HepG2 (cell line): ENCODE measurements around the gene RIPK1. TPM values are rescaled to one million over a fixed set of nuclear protein-coding genes. Genes with fewer than 3 reads are reported as not detected.

Source experiments
- CBX5 ChIP-seq: sonication (generic); formaldehyde crosslinking; IDR thresholded peaks from 2 replicates; pipeline ENCODE4 v1.4.0; 2020; ENCODE audit warnings: missing genetic modification reagents, borderline replicate concordance
- CHD2 ChIP-seq: IDR thresholded peaks from 2 replicates; pipeline ENCODE4 v1.6.1; 2011; ENCODE audit warnings: low read depth, low read length, improper control_type of control experiment
- FOSL1 ChIP-seq: sonication (generic); formaldehyde crosslinking; IDR thresholded peaks from 2 replicates; pipeline ENCODE4 v1.9.0; 2021; ENCODE audit warnings: missing genetic modification reagents, borderline replicate concordance
- ISL2 ChIP-seq: sonication (generic); formaldehyde crosslinking; IDR thresholded peaks from 2 replicates; pipeline ENCODE4 v1.5.0; 2020; ENCODE audit warnings: missing genetic modification reagents
- KAT7 ChIP-seq: IDR thresholded peaks from 2 replicates; pipeline ENCODE4 v1.6.1; 2018; ENCODE audit warnings: borderline replicate concordance, missing compliant biosample characterization
- NRL ChIP-seq: sonication (generic); formaldehyde crosslinking; IDR thresholded peaks from 2 replicates; pipeline ENCODE4 v1.5.0; 2020; ENCODE audit warnings: missing genetic modification reagents, mild to moderate bottlenecking, moderate library complexity, borderline replicate concordance
- PAWR ChIP-seq: sonication (generic); formaldehyde crosslinking; IDR thresholded peaks from 2 replicates; pipeline ENCODE4 v1.4.0; 2020; ENCODE audit warnings: missing genetic modification reagents, mild to moderate bottlenecking, borderline replicate concordance
- RAD51 ChIP-seq: fragments of 450-650 bp; IDR thresholded peaks from 2 replicates; pipeline ENCODE4 v1.6.1; 2016; ENCODE audit warnings: borderline replicate concordance
- RFXAP ChIP-seq: sonication (generic); formaldehyde crosslinking; IDR thresholded peaks from 2 replicates; pipeline ENCODE4 v1.4.0; 2020; ENCODE audit warnings: missing genetic modification reagents, borderline replicate concordance
- SMYD3 ChIP-seq: sonication (generic); formaldehyde crosslinking; IDR thresholded peaks from 2 replicates; pipeline ENCODE4 v1.8.1; 2023; ENCODE audit warnings: mild to moderate bottlenecking, missing genetic modification reagents
- TEAD3 ChIP-seq: optimal IDR thresholded peaks from 2 replicates; pipeline ENCODE3; 2016; ENCODE audit warnings: borderline replicate concordance
- XBP1 ChIP-seq: sonication (generic); formaldehyde crosslinking; IDR thresholded peaks from 2 replicates; pipeline ENCODE4 v1.5.0; 2020; ENCODE audit warnings: missing genetic modification reagents
- ZBTB20 ChIP-seq: sonication (generic); formaldehyde crosslinking; IDR thresholded peaks from 2 replicates; pipeline ENCODE4 v1.8.1; 2023; ENCODE audit warnings: missing genetic modification reagents, low read depth, mild to moderate bottlenecking, borderline replicate concordance
- ZBTB25 ChIP-seq: IDR thresholded peaks from 2 replicates; pipeline ENCODE4 v1.6.1; 2018; ENCODE audit warnings: missing genetic modification reagents
- ZBTB7B ChIP-seq: sonication (generic); formaldehyde crosslinking; IDR thresholded peaks from 2 replicates; pipeline ENCODE4 v1.4.0; 2020; ENCODE audit warnings: missing genetic modification reagents
- ZFY ChIP-seq: sonication (generic); formaldehyde crosslinking; IDR thresholded peaks from 2 replicates; pipeline ENCODE4 v1.4.0; 2020; ENCODE audit warnings: missing genetic modification reagents
- ZNF136 ChIP-seq: sonication (generic); formaldehyde crosslinking; IDR thresholded peaks from 2 replicates; pipeline ENCODE4 v1.8.1; 2022; ENCODE audit warnings: low read depth, mild to moderate bottlenecking, moderate library complexity, missing genetic modification reagents
- ZNF589 ChIP-seq: sonication (generic); formaldehyde crosslinking; conservative IDR thresholded peaks from 2 replicates; pipeline ENCODE4 v1.8.0; 2022; ENCODE audit warnings: mild to moderate bottlenecking, moderate library complexity, missing genetic modification reagents
- ZNF773 ChIP-seq: sonication (generic); formaldehyde crosslinking; IDR thresholded peaks from 2 replicates; pipeline ENCODE4 v1.4.0; 2020; ENCODE audit warnings: missing genetic modification reagents, borderline replicate concordance
- polyA plus RNA-seq, 8 experiments: library from polyadenylated mRNA; depleted of rRNA in 3 of 8; stranded (reverse) in 7 of 8; unstranded in 1 of 8; fragments of >200 nt; fragmentation: Illumina TruSeq in 4 of 8; extraction: Trizol in 4 of 8; gene quantifications; 2 replicates each; pipeline versions ENCODE4 v1.2.1 to v1.2.3, GENCODE V29; 2011 to 2016; ENCODE audit warnings: low read depth in 4 of 8, missing spikeins in 1 of 8, mixed read lengths in 1 of 8; ENCODE audit not compliant: insufficient read depth in 1 of 8
- total RNA-seq, 5 experiments: library from RNA; depleted of rRNA; stranded (reverse); fragments of >200 nt; fragmentation: Illumina TruSeq; extraction: Trizol; gene quantifications; 2 replicates each; pipeline ENCODE4 v1.2.3, GENCODE V29; 2016; ENCODE audit warnings: low read depth in 1 of 5
- TF ChIP-seq, protein P1 (sequence below): sonication (generic); formaldehyde crosslinking; IDR thresholded peaks from 2 replicates; pipeline ENCODE4 v1.5.1; 2020; ENCODE audit warnings: missing genetic modification reagents, mild to moderate bottlenecking, borderline replicate concordance
- TF ChIP-seq, protein P2 (sequence below): IDR thresholded peaks from 2 replicates; pipeline ENCODE4 v1.6.1; 2012; ENCODE audit warnings: low read depth, low read length, improper control_type of control experiment
- TF ChIP-seq, protein P3 (sequence below): sonication (generic); formaldehyde crosslinking; IDR thresholded peaks from 2 replicates; pipeline ENCODE4 v1.8.0; 2023; ENCODE audit warnings: mild to moderate bottlenecking, missing genetic modification reagents
- TF ChIP-seq, protein P4 (sequence below): sonication (generic); formaldehyde crosslinking; IDR thresholded peaks from 2 replicates; pipeline ENCODE4 v1.4.0; 2020; ENCODE audit warnings: missing genetic modification reagents

RIPK1 gene
- total and polyA plus RNA-seq, 2 of the 13 experiments (the other 11 are each of a cell fraction or from before 2014, with no cell fraction given): 9.0 to 10.3 TPM

- TF ChIP-seq ZBTB20 (CRISPR knock-in tag) (0 out of 2 replicates have a peak, but pooled peaks have one; percentile 78), SMYD3 (CRISPR knock-in tag) (no peak), ZFY (CRISPR knock-in tag) (peak; percentile 57; the same call in 1 of the 2 replicates), ZNF589 (peak; percentile 96), ISL2 (CRISPR knock-in tag) (peak; percentile 53), RFXAP (CRISPR knock-in tag) (no peak; the same call in none of the 2 replicates), CHD2 (no peak), XBP1 (CRISPR knock-in tag) (no peak), TEAD3 (CRISPR knock-in tag) (peak; percentile 38), KAT7 (CRISPR knock-in tag) (peak; percentile 50; the same call in 1 of the 2 replicates), RAD51 (no peak), NRL (CRISPR knock-in tag) (peak; percentile 95), ZBTB25 (CRISPR knock-in tag) (peak; percentile 57; the same call in 1 of the 2 replicates), ZBTB7B (peak; percentile 80), PAWR (CRISPR knock-in tag) (0 out of 2 replicates have a peak, but pooled peaks have one; percentile 43), ZNF136 (CRISPR knock-in tag) (no peak), ZNF773 (CRISPR knock-in tag) (peak; percentile 63; the same call in 1 of the 2 replicates), CBX5 (CRISPR knock-in tag) (peak; percentile 48; the same call in 1 of the 2 replicates), FOSL1 (CRISPR knock-in tag) (no peak)
- TF ChIP-seq, protein P1, sequence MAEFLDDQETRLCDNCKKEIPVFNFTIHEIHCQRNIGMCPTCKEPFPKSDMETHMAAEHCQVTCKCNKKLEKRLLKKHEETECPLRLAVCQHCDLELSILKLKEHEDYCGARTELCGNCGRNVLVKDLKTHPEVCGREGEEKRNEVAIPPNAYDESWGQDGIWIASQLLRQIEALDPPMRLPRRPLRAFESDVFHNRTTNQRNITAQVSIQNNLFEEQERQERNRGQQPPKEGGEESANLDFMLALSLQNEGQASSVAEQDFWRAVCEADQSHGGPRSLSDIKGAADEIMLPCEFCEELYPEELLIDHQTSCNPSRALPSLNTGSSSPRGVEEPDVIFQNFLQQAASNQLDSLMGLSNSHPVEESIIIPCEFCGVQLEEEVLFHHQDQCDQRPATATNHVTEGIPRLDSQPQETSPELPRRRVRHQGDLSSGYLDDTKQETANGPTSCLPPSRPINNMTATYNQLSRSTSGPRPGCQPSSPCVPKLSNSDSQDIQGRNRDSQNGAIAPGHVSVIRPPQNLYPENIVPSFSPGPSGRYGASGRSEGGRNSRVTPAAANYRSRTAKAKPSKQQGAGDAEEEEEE (CRISPR knock-in tag): no peak; the same call in 1 of the 2 replicates
- TF ChIP-seq, protein P2, sequence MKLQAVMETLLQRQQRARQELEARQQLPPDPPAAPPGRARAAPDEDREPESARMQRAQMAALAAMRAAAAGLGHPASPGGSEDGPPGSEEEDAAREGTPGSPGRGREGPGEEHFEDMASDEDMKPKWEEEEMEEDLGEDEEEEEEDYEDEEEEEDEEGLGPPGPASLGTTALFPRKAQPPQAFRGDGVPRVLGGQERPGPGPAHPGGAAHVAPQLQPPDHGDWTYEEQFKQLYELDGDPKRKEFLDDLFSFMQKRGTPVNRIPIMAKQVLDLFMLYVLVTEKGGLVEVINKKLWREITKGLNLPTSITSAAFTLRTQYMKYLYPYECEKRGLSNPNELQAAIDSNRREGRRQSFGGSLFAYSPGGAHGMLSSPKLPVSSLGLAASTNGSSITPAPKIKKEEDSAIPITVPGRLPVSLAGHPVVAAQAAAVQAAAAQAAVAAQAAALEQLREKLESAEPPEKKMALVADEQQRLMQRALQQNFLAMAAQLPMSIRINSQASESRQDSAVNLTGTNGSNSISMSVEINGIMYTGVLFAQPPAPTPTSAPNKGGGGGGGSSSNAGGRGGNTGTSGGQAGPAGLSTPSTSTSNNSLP: peak; percentile 15; the same call in 1 of the 2 replicates
- TF ChIP-seq, protein P3, sequence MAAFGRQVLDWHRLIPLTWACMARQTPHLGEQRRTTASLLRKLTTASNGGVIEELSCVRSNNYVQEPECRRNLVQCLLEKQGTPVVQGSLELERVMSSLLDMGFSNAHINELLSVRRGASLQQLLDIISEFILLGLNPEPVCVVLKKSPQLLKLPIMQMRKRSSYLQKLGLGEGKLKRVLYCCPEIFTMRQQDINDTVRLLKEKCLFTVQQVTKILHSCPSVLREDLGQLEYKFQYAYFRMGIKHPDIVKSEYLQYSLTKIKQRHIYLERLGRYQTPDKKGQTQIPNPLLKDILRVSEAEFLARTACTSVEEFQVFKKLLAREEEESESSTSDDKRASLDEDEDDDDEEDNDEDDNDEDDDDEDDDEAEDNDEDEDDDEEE (CRISPR knock-in tag): peak; percentile 93
- TF ChIP-seq, protein P4, sequence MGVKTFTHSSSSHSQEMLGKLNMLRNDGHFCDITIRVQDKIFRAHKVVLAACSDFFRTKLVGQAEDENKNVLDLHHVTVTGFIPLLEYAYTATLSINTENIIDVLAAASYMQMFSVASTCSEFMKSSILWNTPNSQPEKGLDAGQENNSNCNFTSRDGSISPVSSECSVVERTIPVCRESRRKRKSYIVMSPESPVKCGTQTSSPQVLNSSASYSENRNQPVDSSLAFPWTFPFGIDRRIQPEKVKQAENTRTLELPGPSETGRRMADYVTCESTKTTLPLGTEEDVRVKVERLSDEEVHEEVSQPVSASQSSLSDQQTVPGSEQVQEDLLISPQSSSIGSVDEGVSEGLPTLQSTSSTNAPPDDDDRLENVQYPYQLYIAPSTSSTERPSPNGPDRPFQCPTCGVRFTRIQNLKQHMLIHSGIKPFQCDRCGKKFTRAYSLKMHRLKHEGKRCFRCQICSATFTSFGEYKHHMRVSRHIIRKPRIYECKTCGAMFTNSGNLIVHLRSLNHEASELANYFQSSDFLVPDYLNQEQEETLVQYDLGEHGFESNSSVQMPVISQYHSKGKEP (CRISPR knock-in tag): no peak
These were observed 94.4 kb downstream of the RIPK1 start (continued) for GRCh38 chr6:3162565-3163247.
